HL-60 (cell line): Measurements from ENCODE around the gene NAALADL2.

Source experiments
- DNase-seq, 2 experiments: peaks; one replicate each; pipeline ENCODE4 v3.0.0-alpha.2; 2010 to 2020; ENCODE audit warnings: low read depth in 1 of 2, low spot score in 1 of 2
- H3K27ac ChIP-seq: fragments of 250-450 bp; sonication (Bioruptor Pico); replicated peaks from 2 replicates; pipeline ENCODE4 v1.5.1; 2020; ENCODE audit warnings: mild to moderate bottlenecking, moderate library complexity
- H3K27me3 ChIP-seq: fragments of 250-450 bp; sonication (Bioruptor Pico); 2 replicates; pipeline ENCODE4 v1.5.1; 2021; ENCODE audit warnings: mild to moderate bottlenecking, moderate library complexity; ENCODE audit not compliant: insufficient read depth, poor library complexity, severe bottlenecking
- H3K4me3 ChIP-seq: replicated peaks from 2 replicates; pipeline ENCODE4 v1.5.1; 2011; ENCODE audit warnings: mild to moderate bottlenecking, control low read depth, low read length; ENCODE audit not compliant: insufficient read depth
- GABPA ChIP-seq: IDR thresholded peaks from 2 replicates; pipeline ENCODE4 v1.6.1; 2012; ENCODE audit warnings: low read depth
- POLR2AphosphoS5 ChIP-seq: IDR thresholded peaks from 2 replicates; pipeline ENCODE4 v1.6.1; 2012; ENCODE audit warnings: low read depth
- SPI1 ChIP-seq: IDR thresholded peaks from 2 replicates; pipeline ENCODE4 v1.6.1; 2012; ENCODE audit warnings: low read depth, mild to moderate bottlenecking, borderline replicate concordance
- TF ChIP-seq, protein P1 (sequence below): IDR thresholded peaks from 2 replicates; pipeline ENCODE4 v1.6.1; 2012; ENCODE audit warnings: low read depth; ENCODE audit not compliant: insufficient replicate concordance
- TF ChIP-seq, protein P2 (sequence below): IDR thresholded peaks from one replicate; pipeline ENCODE4 v1.5.1; 2011; ENCODE audit warnings: low read length, control low read depth, inconsistent platforms; ENCODE audit not compliant: insufficient read depth

The NAALADL2 gene

DNA sequence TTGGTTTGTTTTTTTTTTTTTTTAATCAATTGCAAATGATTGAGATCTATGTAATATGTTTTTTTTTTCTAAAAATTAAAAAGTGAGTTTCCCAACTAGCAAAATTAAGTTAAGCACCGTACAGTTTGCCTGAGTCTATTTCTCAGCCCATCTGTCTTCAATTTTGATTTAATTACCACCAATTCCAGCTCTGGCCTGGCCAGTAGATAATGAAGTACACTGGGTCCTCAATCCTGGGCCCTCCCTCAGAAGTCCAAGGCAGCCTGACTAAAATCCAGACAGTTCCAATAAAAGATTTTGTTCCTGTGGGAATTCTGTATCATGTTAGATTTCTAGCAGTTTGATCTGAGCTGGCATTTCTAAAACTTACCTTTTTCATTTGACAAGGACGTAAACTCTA, 887.2 kb downstream of the NAALADL2 start:
- no peak for DNase-seq
- Histone ChIP-seq H3K4me3 (no peak overlapping the region), H3K27ac (no peak overlapping the region), H3K27me3 (no peaks in the 10 kb centered on the region)
- TF ChIP-seq GABPA (no peak), POLR2AphosphoS5 (no peak), SPI1 (no peak)
- TF ChIP-seq, protein P1, sequence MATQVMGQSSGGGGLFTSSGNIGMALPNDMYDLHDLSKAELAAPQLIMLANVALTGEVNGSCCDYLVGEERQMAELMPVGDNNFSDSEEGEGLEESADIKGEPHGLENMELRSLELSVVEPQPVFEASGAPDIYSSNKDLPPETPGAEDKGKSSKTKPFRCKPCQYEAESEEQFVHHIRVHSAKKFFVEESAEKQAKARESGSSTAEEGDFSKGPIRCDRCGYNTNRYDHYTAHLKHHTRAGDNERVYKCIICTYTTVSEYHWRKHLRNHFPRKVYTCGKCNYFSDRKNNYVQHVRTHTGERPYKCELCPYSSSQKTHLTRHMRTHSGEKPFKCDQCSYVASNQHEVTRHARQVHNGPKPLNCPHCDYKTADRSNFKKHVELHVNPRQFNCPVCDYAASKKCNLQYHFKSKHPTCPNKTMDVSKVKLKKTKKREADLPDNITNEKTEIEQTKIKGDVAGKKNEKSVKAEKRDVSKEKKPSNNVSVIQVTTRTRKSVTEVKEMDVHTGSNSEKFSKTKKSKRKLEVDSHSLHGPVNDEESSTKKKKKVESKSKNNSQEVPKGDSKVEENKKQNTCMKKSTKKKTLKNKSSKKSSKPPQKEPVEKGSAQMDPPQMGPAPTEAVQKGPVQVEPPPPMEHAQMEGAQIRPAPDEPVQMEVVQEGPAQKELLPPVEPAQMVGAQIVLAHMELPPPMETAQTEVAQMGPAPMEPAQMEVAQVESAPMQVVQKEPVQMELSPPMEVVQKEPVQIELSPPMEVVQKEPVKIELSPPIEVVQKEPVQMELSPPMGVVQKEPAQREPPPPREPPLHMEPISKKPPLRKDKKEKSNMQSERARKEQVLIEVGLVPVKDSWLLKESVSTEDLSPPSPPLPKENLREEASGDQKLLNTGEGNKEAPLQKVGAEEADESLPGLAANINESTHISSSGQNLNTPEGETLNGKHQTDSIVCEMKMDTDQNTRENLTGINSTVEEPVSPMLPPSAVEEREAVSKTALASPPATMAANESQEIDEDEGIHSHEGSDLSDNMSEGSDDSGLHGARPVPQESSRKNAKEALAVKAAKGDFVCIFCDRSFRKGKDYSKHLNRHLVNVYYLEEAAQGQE = no peak
- TF ChIP-seq, protein P2, sequence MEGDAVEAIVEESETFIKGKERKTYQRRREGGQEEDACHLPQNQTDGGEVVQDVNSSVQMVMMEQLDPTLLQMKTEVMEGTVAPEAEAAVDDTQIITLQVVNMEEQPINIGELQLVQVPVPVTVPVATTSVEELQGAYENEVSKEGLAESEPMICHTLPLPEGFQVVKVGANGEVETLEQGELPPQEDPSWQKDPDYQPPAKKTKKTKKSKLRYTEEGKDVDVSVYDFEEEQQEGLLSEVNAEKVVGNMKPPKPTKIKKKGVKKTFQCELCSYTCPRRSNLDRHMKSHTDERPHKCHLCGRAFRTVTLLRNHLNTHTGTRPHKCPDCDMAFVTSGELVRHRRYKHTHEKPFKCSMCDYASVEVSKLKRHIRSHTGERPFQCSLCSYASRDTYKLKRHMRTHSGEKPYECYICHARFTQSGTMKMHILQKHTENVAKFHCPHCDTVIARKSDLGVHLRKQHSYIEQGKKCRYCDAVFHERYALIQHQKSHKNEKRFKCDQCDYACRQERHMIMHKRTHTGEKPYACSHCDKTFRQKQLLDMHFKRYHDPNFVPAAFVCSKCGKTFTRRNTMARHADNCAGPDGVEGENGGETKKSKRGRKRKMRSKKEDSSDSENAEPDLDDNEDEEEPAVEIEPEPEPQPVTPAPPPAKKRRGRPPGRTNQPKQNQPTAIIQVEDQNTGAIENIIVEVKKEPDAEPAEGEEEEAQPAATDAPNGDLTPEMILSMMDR = no peak

DNA sequence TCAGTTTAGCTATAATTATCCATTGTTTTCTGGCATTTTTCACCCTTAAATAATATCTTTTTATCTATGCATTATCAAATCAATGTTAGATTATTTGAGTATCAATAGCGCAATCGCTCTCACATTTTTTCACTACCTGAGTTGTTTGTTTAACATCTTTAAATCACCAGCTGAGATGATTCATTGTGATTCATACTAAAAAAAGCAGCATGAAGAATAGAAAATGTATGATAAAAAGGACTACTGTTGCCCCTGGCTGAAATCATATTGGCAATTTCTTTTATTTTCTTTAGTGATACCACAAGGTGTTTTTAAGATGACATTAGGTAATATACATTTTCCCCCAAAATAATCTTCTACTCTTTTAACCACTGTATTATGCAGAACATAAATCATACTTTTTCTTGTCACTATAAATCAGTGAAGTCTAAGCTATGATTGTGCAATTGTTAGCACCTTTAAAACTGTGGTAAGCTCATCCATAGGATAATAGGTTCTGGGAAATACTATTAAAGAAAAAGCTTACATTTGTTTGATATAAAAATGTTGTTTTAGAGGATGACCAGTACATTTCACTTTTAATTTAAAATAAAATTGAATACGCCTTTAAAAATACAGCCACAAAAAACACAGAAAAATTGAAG, 889.1 kb downstream of the NAALADL2 start:
- no peak for DNase-seq
- TF ChIP-seq POLR2AphosphoS5 (no peak), GABPA (no peak), SPI1 (no peak)
- TF ChIP-seq, protein P1 = no peak
- TF ChIP-seq, protein P2 = no peak
- H3K27me3 ChIP-seq = no peaks in the 10 kb centered on the region
- no peak overlapping the region for H3K27ac ChIP-seq
- no peak overlapping the region for H3K4me3 ChIP-seq

DNA sequence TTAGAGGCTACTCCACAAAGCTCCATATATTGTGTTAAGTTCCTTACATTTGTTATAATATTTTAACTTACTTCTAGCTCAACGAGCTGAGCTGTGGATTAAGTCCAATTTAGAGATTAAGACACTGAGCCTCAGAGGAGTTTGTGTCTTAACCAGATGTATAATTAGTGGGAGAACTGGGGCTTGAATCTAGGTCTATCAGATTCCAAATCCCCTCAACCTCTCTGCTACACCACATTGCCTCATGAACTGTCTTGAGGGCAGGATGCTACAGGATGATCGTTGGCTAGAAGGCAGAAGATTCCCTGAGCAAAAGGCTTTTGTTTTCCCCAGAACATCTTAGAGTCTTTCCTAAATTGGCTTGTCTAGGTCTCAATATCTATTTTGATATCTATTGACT, 890.8 kb downstream of the NAALADL2 start:
- DNase-seq = no peak
- H3K27me3 ChIP-seq = no peaks in the 10 kb centered on the region
- TF ChIP-seq SPI1 = no peak
- TF ChIP-seq, protein P1 = no peak
- TF ChIP-seq GABPA = no peak
- TF ChIP-seq, protein P2 = no peak
- TF ChIP-seq POLR2AphosphoS5 = no peak

More for the DNA sequence above, 890.8 kb downstream of the NAALADL2 start:
- Histone ChIP-seq H3K4me3 (no peak overlapping the region), H3K27ac (no peak overlapping the region)
